K562 (cell line): ENCODE measurements around the gene OGFR. TPM values are rescaled to one million over a fixed set of nuclear protein-coding genes. Genes with fewer than 3 reads are reported as not detected.

Experiments used
- ATF3 ChIP-seq, 2 experiments: fragments of 450-650 bp in 1 of 2; sonication (generic) in 1 of 2; formaldehyde crosslinking in 1 of 2; IDR thresholded peaks in 1 of 2; conservative IDR thresholded peaks in 1 of 2; 2 replicates each; pipeline versions ENCODE4 v1.6.1 to v1.8.1; 2016 to 2023; ENCODE audit warnings: mild to moderate bottlenecking in 2 of 2, moderate library complexity in 2 of 2, inconsistent platforms in 1 of 2, missing genetic modification reagents in 1 of 2
- HDAC6 ChIP-seq: IDR thresholded peaks from 2 replicates; pipeline ENCODE4 v1.6.1; 2012; ENCODE audit warnings: low read depth, mild to moderate bottlenecking, control low read depth, inconsistent platforms, low read length, moderate library complexity
- L3MBTL2 ChIP-seq: fragments of 450-650 bp; IDR thresholded peaks from 2 replicates; pipeline ENCODE4 v1.6.1; 2016; ENCODE audit warnings: mild to moderate bottlenecking, moderate library complexity
- MTF1 ChIP-seq: fragments of 250-450 bp; sonication (Bioruptor Pico); IDR thresholded peaks from 2 replicates; pipeline ENCODE4 v1.9.0; 2021; ENCODE audit warnings: moderate library complexity, mild to moderate bottlenecking, inconsistent platforms, borderline replicate concordance
- PHF21A ChIP-seq: fragments of 450-650 bp; IDR thresholded peaks from 2 replicates; pipeline ENCODE4 v1.6.1; 2017; ENCODE audit warnings: low read depth, borderline replicate concordance
- PML ChIP-seq: IDR thresholded peaks from 2 replicates; pipeline ENCODE4 v1.6.1; 2012; ENCODE audit warnings: low read length, inconsistent platforms
- POLR2AphosphoS5 ChIP-seq: IDR thresholded peaks from 2 replicates; pipeline ENCODE4 v1.6.1; 2011; ENCODE audit warnings: mild to moderate bottlenecking, low read depth, low read length, moderate library complexity; ENCODE audit not compliant: control insufficient read depth, insufficient read depth
- PTBP1 ChIP-seq: fragments of 200-400 bp; formaldehyde crosslinking; IDR thresholded peaks from 2 replicates; pipeline ENCODE4 v1.6.1; 2017; ENCODE audit warnings: low read depth, low read length
- RBBP5 ChIP-seq: fragments of 200-600 bp; sonication (generic); IDR thresholded peaks from 2 replicates; pipeline ENCODE4 v1.6.1; 2012; ENCODE audit warnings: borderline replicate concordance, mild to moderate bottlenecking, low read length, control low read depth, inconsistent platforms; ENCODE audit not compliant: insufficient read depth, poor library complexity, severe bottlenecking
- RBM39 ChIP-seq: fragments of 200-400 bp; formaldehyde crosslinking; optimal IDR thresholded peaks from 2 replicates; pipeline ENCODE3; 2018; ENCODE audit warnings: low read depth, low read length
- SFPQ ChIP-seq: fragments of 200-400 bp; formaldehyde crosslinking; IDR thresholded peaks from 2 replicates; pipeline ENCODE4 v1.6.1; 2017; ENCODE audit warnings: mild to moderate bottlenecking, low read depth, low read length, moderate library complexity
- SREBF2 ChIP-seq: sonication (generic); formaldehyde crosslinking; IDR thresholded peaks from 2 replicates; pipeline ENCODE4 v1.4.0; 2020; ENCODE audit warnings: mild to moderate bottlenecking, missing genetic modification reagents
- TCF7L2 ChIP-seq: fragments of 150-350 bp; IDR thresholded peaks from 2 replicates; pipeline ENCODE4 v1.6.1; 2016; ENCODE audit warnings: low read depth, mild to moderate bottlenecking, low read length, moderate library complexity
- THAP12 ChIP-seq: fragments of 250-450 bp; sonication (Bioruptor Pico); IDR thresholded peaks from 2 replicates; pipeline ENCODE4 v1.9.0; 2021; ENCODE audit warnings: mild to moderate bottlenecking, inconsistent platforms
- USF2 ChIP-seq: sonication (generic); formaldehyde crosslinking; IDR thresholded peaks from 2 replicates; pipeline ENCODE4 v1.5.0; 2020; ENCODE audit warnings: missing genetic modification reagents
- YY1 ChIP-seq, 3 experiments: IDR thresholded peaks; 2 replicates each; pipeline ENCODE4 v1.6.1; 2011; ENCODE audit warnings: low read length in 2 of 3, mild to moderate bottlenecking in 2 of 3, moderate library complexity in 2 of 3, borderline replicate concordance in 1 of 3, control low read depth in 1 of 3, low read depth in 1 of 3; ENCODE audit not compliant: insufficient read depth in 3 of 3, insufficient replicate concordance in 2 of 3, control insufficient read depth in 1 of 3, insufficient read length in 1 of 3; ENCODE audit errors: extremely low read depth in 1 of 3
- ZFP1 ChIP-seq: fragments of 450-650 bp; formaldehyde crosslinking; IDR thresholded peaks from 2 replicates; pipeline ENCODE4 v1.4.0; 2020; ENCODE audit warnings: mild to moderate bottlenecking, mixed read lengths
- ZNF212 ChIP-seq: fragments of 450-650 bp; formaldehyde crosslinking; IDR thresholded peaks from 2 replicates; pipeline ENCODE4 v1.4.0; 2020; ENCODE audit warnings: mild to moderate bottlenecking
- ZNF511 ChIP-seq: sonication (generic); formaldehyde crosslinking; IDR thresholded peaks from 2 replicates; pipeline ENCODE4 v1.8.0; 2022; ENCODE audit warnings: mild to moderate bottlenecking, missing genetic modification reagents
- ZSCAN29 ChIP-seq: fragments of 450-650 bp; IDR thresholded peaks from 2 replicates; pipeline ENCODE4 v1.6.1; 2017
- polyA plus RNA-seq, 8 experiments: library from polyadenylated mRNA; depleted of rRNA in 4 of 8; stranded (reverse) in 5 of 8; unstranded in 3 of 8; fragments of >200 nt; fragmentation: Nextera tagmentation in 2 of 8; fragmentation: Illumina TruSeq in 1 of 8; extraction: Ambion mirVana in 2 of 8; extraction: Trizol in 1 of 8; gene quantifications; 2 replicates each; pipeline versions ENCODE4 v1.2.1 to v1.2.3, GENCODE V29; 2011 to 2014; ENCODE audit warnings: inconsistent platforms in 1 of 8, missing spikeins in 1 of 8
- total RNA-seq, 7 experiments: library from RNA; depleted of rRNA in 6 of 7; stranded (reverse); fragments of >200 nt in 6 of 7; fragmentation: Illumina TruSeq in 2 of 7; extraction: Trizol in 2 of 7; gene quantifications; 2 replicates each; pipeline versions ENCODE4 v1.2.1 to v1.2.3, GENCODE V29; 2011 to 2021; ENCODE audit warnings: low replicate concordance in 1 of 7

OGFR gene
- total and polyA plus RNA-seq, 9 of the 15 experiments (the other 6 are each of a cell fraction or from before 2014, with no cell fraction given) = 0.39 to 56.3 (median 17.5) TPM

- TF ChIP-seq ZSCAN29 (no peak), HDAC6 (no peak), PHF21A (no peak), YY1 (IDR thresholded peaks at IDR 0.05; ENCODE audit: borderline replicate concordance in 1 of 3, control insufficient read depth in 1 of 3, extremely low read depth in 1 of 3, insufficient read depth in 3 of 3, insufficient read length in 1 of 3, insufficient replicate concordance in 2 of 3, low read depth in 1 of 3, low read length in 2 of 3) (peak in 2 of 3 experiments; percentile 30 to 44), SREBF2 (CRISPR knock-in tag) (no peak), ZNF511 (CRISPR knock-in tag) (no peak), POLR2AphosphoS5 (no peak), RBM39 (no peak), TCF7L2 (no peak), ATF3 (IDR thresholded peaks at IDR 0.05) (no peak), ATF3 (CRISPR knock-in tag; conservative IDR thresholded peaks at IDR 0.05) (no peak), ZFP1 (no peak), PML (no peak), SFPQ (no peak), ZNF212 (no peak), L3MBTL2 (peak; percentile 78), USF2 (CRISPR knock-in tag) (no peak), MTF1 (CRISPR knock-in tag) (no peak), PTBP1 (no peak), THAP12 (0 out of 2 replicates have a peak, but pooled peaks have one; percentile 31), RBBP5 (no peak)
Observed at GRCh38 chr20:62795023-62795761, 9.4 kb upstream of the OGFR start (continued).
